WTC11 (cell line): Measurements from ENCODE around the gene DPH1. TPM values are rescaled to one million over a fixed set of nuclear protein-coding genes. Genes with fewer than 3 reads are reported as not detected.
A peak's percentile ranks its signal among the peaks of the same experiment; 100 is the strongest.

ENCODE experiments used
- ATAC-seq: fragments of 200-7000 bp; cut with Tn5 transposase; 2 replicates; pipeline ENCODE4 v1.10.0; 2021; ENCODE audit warnings: mild to moderate bottlenecking, moderate library complexity
- CTCF ChIA-PET: fragments of 300-600 bp; sonication (Branson Sonifier 250); formaldehyde crosslinking; loops from one replicate; lab custom pipeline; 2021; ENCODE audit warnings: antibody characterized with exemption; lab: Charles Lee
- POLR2A ChIA-PET: fragments of 350-600 bp; sonication (Branson Sonifier 250); formaldehyde crosslinking; loops from one replicate; lab custom pipeline; 2021; ENCODE audit warnings: antibody characterized with exemption; lab: Charles Lee
- DNase-seq: peaks from one replicate; pipeline ENCODE4 v3.0.0; 2021; ENCODE audit warnings: low spot score
- H3K27ac Mint-ChIP-seq: 2 replicates; pipeline ENCODE4 v1.8.0; 2021; ENCODE audit warnings: mixed read lengths
- H3K27me3 Mint-ChIP-seq: 2 replicates; pipeline ENCODE4 v1.8.0; 2021; ENCODE audit warnings: low read depth, mild to moderate bottlenecking, moderate library complexity, mixed read lengths
- H3K36me3 Mint-ChIP-seq: 2 replicates; pipeline ENCODE4 v1.8.0; 2021; ENCODE audit warnings: mixed read lengths
- H3K4me1 Mint-ChIP-seq: 2 replicates; pipeline ENCODE4 v1.8.0; 2022; ENCODE audit warnings: mixed read lengths
- H3K4me3 Mint-ChIP-seq: 2 replicates; pipeline ENCODE4 v1.8.0; 2021; ENCODE audit warnings: mild to moderate bottlenecking, moderate library complexity, mixed read lengths
- H3K9me3 Mint-ChIP-seq: 2 replicates; pipeline ENCODE4 v1.8.0; 2021; ENCODE audit warnings: mixed read lengths
- EMX1 ChIP-seq: fragments of 250-450 bp; sonication (Bioruptor Pico); IDR thresholded peaks from 2 replicates; pipeline ENCODE4 v1.8.0; 2021; ENCODE audit warnings: mild to moderate bottlenecking
- GABPB1 ChIP-seq: sonication (generic); formaldehyde crosslinking; IDR thresholded peaks from 2 replicates; pipeline ENCODE4 v1.8.1; 2023; ENCODE audit warnings: mild to moderate bottlenecking, missing genetic modification reagents
- GTF2I ChIP-seq: fragments of 250-450 bp; sonication (Bioruptor Pico); conservative IDR thresholded peaks from 2 replicates; pipeline ENCODE4 v1.4.0; 2021; ENCODE audit warnings: mild to moderate bottlenecking
- HMGA2 ChIP-seq: fragments of 250-450 bp; sonication (Bioruptor Pico); IDR thresholded peaks from 2 replicates; pipeline ENCODE4 v1.4.0; 2021; ENCODE audit warnings: mild to moderate bottlenecking, moderate library complexity
- IRF2 ChIP-seq: sonication (generic); formaldehyde crosslinking; IDR thresholded peaks from 2 replicates; pipeline ENCODE4 v1.8.0; 2022; ENCODE audit warnings: low read depth, missing genetic modification reagents, borderline replicate concordance
- KAT7 ChIP-seq: sonication (generic); formaldehyde crosslinking; IDR thresholded peaks from 2 replicates; pipeline ENCODE4 v1.8.1; 2023; ENCODE audit warnings: missing genetic modification reagents, mild to moderate bottlenecking, borderline replicate concordance
- NFYB ChIP-seq: sonication (generic); formaldehyde crosslinking; conservative IDR thresholded peaks from 2 replicates; pipeline ENCODE4 v1.8.0; 2022; ENCODE audit warnings: low read depth, missing genetic modification reagents
- NR3C1 ChIP-seq: sonication (generic); formaldehyde crosslinking; conservative IDR thresholded peaks from 2 replicates; pipeline ENCODE4 v1.8.1; 2023; ENCODE audit warnings: low read depth, mild to moderate bottlenecking, missing genetic modification reagents
- OVOL2 ChIP-seq: fragments of 250-450 bp; sonication (Bioruptor Pico); IDR thresholded peaks from 2 replicates; pipeline ENCODE4 v1.9.0; 2021; ENCODE audit warnings: mild to moderate bottlenecking, borderline replicate concordance
- SMAD3 ChIP-seq: sonication (generic); formaldehyde crosslinking; IDR thresholded peaks from 2 replicates; pipeline ENCODE4 v1.8.0; 2022; ENCODE audit warnings: missing genetic modification reagents, mild to moderate bottlenecking, borderline replicate concordance
- SP1 ChIP-seq: sonication (generic); formaldehyde crosslinking; conservative IDR thresholded peaks from 2 replicates; pipeline ENCODE4 v1.8.1; 2022; ENCODE audit warnings: missing genetic modification reagents
- TEAD4 ChIP-seq: sonication (generic); formaldehyde crosslinking; IDR thresholded peaks from 2 replicates; pipeline ENCODE4 v1.8.0; 2022; ENCODE audit warnings: mild to moderate bottlenecking, missing genetic modification reagents
- TP53 ChIP-seq: sonication (generic); formaldehyde crosslinking; IDR thresholded peaks from 2 replicates; pipeline ENCODE4 v1.8.1; 2023; ENCODE audit warnings: mild to moderate bottlenecking, missing genetic modification reagents
- ZBTB21 ChIP-seq: sonication (generic); formaldehyde crosslinking; IDR thresholded peaks from 2 replicates; pipeline ENCODE4 v1.8.1; 2023; ENCODE audit warnings: mild to moderate bottlenecking, missing genetic modification reagents, borderline replicate concordance
- ZNF219 ChIP-seq: sonication (generic); formaldehyde crosslinking; IDR thresholded peaks from 2 replicates; pipeline ENCODE4 v1.8.0; 2023; ENCODE audit warnings: missing genetic modification reagents, mild to moderate bottlenecking, borderline replicate concordance
- total RNA-seq: library from RNA; stranded (reverse); gene quantifications from 3 replicates; pipeline ENCODE4 v1.2.3, GENCODE V29; 2021
- TF ChIP-seq, protein P1 (sequence below): sonication (generic); formaldehyde crosslinking; IDR thresholded peaks from 2 replicates; pipeline ENCODE4 v1.8.0; 2022; ENCODE audit warnings: mild to moderate bottlenecking, missing genetic modification reagents
- TF ChIP-seq, protein P2 (sequence below): sonication (generic); formaldehyde crosslinking; conservative IDR thresholded peaks from 2 replicates; pipeline ENCODE4 v1.8.1; 2022; ENCODE audit warnings: mild to moderate bottlenecking, missing genetic modification reagents
- TF ChIP-seq, protein P3 (sequence below): fragments of 250-450 bp; sonication (Bioruptor Pico); IDR thresholded peaks from 2 replicates; pipeline ENCODE4 v1.9.0; 2021; ENCODE audit warnings: mild to moderate bottlenecking
- TF ChIP-seq, protein P4 (sequence below): sonication (generic); formaldehyde crosslinking; IDR thresholded peaks from 2 replicates; pipeline ENCODE4 v1.8.1; 2023; ENCODE audit warnings: mild to moderate bottlenecking, missing genetic modification reagents
- TF ChIP-seq, protein P5 (sequence below): sonication (generic); formaldehyde crosslinking; IDR thresholded peaks from 2 replicates; pipeline ENCODE4 v1.8.1; 2022; ENCODE audit warnings: low read depth, mild to moderate bottlenecking, moderate library complexity, missing genetic modification reagents, borderline replicate concordance
- TF ChIP-seq, protein P6 (sequence below): sonication (generic); formaldehyde crosslinking; IDR thresholded peaks from 2 replicates; pipeline ENCODE4 v1.8.1; 2022; ENCODE audit warnings: mild to moderate bottlenecking, missing genetic modification reagents, moderate library complexity, borderline replicate concordance
- TF ChIP-seq, protein P7 (sequence below): sonication (generic); formaldehyde crosslinking; IDR thresholded peaks from 2 replicates; pipeline ENCODE4 v1.8.0; 2023; ENCODE audit warnings: missing genetic modification reagents, mild to moderate bottlenecking, borderline replicate concordance

Gene DPH1
- total RNA-seq, 1 experiment from 2014 or later = 43.2 TPM

DNA sequence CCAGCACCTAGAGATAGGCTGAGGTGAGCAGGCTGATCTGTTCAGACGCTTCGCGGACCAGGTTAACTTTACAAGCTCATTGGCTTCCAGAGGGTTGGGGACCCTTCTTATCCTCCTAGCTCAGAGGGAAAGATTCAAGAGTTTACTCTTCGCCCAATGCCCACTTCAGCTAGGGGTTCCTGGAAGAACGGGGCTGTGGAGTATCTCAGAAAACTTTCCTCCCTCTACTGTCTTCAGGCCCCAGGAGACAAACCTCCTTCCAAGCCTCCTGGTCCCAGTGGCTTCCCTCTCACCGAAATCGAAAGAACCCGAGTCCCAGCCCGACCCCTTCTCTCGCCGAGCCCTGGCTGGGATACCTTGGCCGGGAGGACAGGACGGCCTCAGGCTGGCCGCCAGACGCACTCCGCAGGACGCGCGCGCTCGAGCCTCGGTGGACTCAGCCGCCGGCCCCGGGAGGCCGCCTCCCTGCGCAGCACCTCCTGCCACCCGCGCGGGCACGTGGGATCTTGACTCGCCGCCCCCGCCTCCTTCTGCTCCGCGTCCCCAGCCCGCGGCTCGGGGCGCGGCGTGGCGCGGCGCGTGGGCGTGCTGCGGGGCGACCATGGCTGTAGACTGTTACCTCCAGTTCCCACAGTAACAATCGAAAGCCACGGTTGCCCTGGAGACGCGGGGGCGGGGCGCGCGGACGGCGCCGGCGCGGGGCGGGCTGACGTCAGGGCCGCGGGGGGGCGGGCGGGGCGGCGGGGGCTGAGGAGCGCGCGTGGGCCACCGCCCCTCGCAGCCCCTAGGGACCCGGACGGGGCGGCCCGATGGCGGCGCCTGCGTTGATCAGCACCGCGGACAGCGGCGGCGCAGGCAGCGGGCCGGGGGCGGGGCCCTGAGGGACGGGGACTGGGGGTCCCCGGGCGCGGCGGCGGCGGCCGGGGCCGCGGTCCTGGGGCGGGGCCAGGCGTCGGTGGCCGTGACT is 19.7 kb downstream of the DPH1 start (continued):
- TF ChIP-seq, protein P1, sequence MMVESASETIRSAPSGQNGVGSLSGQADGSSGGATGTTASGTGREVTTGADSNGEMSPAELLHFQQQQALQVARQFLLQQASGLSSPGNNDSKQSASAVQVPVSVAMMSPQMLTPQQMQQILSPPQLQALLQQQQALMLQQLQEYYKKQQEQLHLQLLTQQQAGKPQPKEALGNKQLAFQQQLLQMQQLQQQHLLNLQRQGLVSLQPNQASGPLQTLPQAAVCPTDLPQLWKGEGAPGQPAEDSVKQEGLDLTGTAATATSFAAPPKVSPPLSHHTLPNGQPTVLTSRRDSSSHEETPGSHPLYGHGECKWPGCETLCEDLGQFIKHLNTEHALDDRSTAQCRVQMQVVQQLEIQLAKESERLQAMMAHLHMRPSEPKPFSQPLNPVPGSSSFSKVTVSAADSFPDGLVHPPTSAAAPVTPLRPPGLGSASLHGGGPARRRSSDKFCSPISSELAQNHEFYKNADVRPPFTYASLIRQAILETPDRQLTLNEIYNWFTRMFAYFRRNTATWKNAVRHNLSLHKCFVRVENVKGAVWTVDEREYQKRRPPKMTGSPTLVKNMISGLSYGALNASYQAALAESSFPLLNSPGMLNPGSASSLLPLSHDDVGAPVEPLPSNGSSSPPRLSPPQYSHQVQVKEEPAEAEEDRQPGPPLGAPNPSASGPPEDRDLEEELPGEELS (CRISPR knock-in tag) = 0 out of 2 replicates have a peak, but pooled peaks have one; percentile 48
- TF ChIP-seq, protein P2, sequence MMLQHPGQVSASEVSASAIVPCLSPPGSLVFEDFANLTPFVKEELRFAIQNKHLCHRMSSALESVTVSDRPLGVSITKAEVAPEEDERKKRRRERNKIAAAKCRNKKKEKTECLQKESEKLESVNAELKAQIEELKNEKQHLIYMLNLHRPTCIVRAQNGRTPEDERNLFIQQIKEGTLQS (CRISPR knock-in tag) = no peak
- TF ChIP-seq TEAD4 (CRISPR knock-in tag) (no peak), ZBTB21 (CRISPR knock-in tag) (no peak), TP53 (CRISPR knock-in tag) (0 out of 2 replicates have a peak, but pooled peaks have one; percentile 69), ZNF219 (CRISPR knock-in tag) (0 out of 2 replicates have a peak, but pooled peaks have one; percentile 23), KAT7 (CRISPR knock-in tag) (no peak), GABPB1 (CRISPR knock-in tag) (no peak), EMX1 (CRISPR knock-in tag) (no peak), NFYB (CRISPR knock-in tag) (no peak)
- TF ChIP-seq, protein P3, sequence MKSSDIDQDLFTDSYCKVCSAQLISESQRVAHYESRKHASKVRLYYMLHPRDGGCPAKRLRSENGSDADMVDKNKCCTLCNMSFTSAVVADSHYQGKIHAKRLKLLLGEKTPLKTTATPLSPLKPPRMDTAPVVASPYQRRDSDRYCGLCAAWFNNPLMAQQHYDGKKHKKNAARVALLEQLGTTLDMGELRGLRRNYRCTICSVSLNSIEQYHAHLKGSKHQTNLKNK (CRISPR knock-in tag) = no peak
- TF ChIP-seq, all 79 proteins: peak for 6

DNA sequence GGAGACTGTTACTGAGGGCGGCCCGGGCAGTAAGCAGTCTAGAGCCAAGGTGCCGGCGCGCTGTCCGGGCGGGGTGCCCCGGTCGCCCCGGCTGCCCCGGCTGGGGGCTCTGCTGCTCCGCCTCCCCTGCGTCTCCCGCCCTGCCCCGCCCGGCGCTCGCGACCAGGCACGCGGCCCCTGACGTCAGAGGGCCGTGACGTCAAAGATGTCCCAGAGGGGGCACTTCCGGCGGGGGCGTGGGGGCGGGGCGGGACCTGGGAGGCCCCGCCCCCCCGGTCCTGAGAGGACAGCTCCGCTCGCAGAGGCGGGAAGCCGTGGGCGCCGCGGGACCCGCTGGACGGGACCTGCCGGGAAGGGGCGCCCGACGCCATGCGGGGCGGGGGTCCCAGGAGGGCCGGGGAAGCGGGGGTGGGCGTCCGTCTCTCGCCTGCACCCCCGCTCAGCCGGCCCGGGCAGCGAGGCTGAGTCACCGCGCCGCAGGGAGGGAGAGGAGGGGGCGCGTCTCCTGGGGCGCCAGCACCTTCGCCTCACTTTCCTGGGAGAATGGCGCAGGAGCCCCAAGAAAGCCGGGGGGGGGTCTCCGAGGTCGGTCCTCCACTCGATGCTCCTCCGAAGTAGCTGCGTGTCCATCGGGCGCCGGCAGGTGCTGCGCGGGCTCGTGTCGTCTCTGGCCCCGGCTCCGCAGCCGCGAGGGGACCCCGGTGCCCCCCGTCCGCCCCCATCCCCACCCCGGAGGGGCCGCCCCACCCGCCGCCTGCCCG is 20.5 kb downstream of the DPH1 start:
- no peaks in the 10 kb centered on the region for H3K4me1 Mint-ChIP-seq
- no peaks in the 10 kb centered on the region for H3K9me3 Mint-ChIP-seq
- ChIA-PET POLR2A (no interaction called here), CTCF (interaction anchor here (0.7 to 1.7 kb wide), 2 partner anchors 8 to 14 kb away, joined by 3 to 5 read pairs; no protein-coding TSS in a partner anchor)
- no peak overlapping the region for H3K4me3 Mint-ChIP-seq
- H3K36me3 Mint-ChIP-seq = no peaks in the 10 kb centered on the region
- peak; percentile 4 for ATAC-seq
- peak; percentile 68 for DNase-seq
- H3K27me3 Mint-ChIP-seq = peaks cover 71% of the 10 kb centered on the region
- H3K27ac Mint-ChIP-seq = no peak overlapping the region
- peak; percentile 52; the same call in 1 of the 2 replicates for TF ChIP-seq SP1
- TF ChIP-seq, protein P4, sequence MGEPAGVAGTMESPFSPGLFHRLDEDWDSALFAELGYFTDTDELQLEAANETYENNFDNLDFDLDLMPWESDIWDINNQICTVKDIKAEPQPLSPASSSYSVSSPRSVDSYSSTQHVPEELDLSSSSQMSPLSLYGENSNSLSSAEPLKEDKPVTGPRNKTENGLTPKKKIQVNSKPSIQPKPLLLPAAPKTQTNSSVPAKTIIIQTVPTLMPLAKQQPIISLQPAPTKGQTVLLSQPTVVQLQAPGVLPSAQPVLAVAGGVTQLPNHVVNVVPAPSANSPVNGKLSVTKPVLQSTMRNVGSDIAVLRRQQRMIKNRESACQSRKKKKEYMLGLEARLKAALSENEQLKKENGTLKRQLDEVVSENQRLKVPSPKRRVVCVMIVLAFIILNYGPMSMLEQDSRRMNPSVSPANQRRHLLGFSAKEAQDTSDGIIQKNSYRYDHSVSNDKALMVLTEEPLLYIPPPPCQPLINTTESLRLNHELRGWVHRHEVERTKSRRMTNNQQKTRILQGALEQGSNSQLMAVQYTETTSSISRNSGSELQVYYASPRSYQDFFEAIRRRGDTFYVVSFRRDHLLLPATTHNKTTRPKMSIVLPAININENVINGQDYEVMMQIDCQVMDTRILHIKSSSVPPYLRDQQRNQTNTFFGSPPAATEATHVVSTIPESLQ (CRISPR knock-in tag) = no peak
- TF ChIP-seq, protein P5, sequence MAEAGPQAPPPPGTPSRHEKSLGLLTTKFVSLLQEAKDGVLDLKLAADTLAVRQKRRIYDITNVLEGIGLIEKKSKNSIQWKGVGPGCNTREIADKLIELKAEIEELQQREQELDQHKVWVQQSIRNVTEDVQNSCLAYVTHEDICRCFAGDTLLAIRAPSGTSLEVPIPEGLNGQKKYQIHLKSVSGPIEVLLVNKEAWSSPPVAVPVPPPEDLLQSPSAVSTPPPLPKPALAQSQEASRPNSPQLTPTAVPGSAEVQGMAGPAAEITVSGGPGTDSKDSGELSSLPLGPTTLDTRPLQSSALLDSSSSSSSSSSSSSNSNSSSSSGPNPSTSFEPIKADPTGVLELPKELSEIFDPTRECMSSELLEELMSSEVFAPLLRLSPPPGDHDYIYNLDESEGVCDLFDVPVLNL (CRISPR knock-in tag) = no peak
- no peak for TF ChIP-seq OVOL2 (CRISPR knock-in tag)
- TF ChIP-seq, protein P6, sequence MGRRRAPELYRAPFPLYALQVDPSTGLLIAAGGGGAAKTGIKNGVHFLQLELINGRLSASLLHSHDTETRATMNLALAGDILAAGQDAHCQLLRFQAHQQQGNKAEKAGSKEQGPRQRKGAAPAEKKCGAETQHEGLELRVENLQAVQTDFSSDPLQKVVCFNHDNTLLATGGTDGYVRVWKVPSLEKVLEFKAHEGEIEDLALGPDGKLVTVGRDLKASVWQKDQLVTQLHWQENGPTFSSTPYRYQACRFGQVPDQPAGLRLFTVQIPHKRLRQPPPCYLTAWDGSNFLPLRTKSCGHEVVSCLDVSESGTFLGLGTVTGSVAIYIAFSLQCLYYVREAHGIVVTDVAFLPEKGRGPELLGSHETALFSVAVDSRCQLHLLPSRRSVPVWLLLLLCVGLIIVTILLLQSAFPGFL (CRISPR knock-in tag) = no peak
- no peak for TF ChIP-seq NR3C1
- 0 out of 2 replicates have a peak, but pooled peaks have one; percentile 0 for TF ChIP-seq TP53 (CRISPR knock-in tag)
- no peak for TF ChIP-seq IRF2 (CRISPR knock-in tag)
- no peak for TF ChIP-seq SMAD3 (CRISPR knock-in tag)
- TF ChIP-seq, protein P7, sequence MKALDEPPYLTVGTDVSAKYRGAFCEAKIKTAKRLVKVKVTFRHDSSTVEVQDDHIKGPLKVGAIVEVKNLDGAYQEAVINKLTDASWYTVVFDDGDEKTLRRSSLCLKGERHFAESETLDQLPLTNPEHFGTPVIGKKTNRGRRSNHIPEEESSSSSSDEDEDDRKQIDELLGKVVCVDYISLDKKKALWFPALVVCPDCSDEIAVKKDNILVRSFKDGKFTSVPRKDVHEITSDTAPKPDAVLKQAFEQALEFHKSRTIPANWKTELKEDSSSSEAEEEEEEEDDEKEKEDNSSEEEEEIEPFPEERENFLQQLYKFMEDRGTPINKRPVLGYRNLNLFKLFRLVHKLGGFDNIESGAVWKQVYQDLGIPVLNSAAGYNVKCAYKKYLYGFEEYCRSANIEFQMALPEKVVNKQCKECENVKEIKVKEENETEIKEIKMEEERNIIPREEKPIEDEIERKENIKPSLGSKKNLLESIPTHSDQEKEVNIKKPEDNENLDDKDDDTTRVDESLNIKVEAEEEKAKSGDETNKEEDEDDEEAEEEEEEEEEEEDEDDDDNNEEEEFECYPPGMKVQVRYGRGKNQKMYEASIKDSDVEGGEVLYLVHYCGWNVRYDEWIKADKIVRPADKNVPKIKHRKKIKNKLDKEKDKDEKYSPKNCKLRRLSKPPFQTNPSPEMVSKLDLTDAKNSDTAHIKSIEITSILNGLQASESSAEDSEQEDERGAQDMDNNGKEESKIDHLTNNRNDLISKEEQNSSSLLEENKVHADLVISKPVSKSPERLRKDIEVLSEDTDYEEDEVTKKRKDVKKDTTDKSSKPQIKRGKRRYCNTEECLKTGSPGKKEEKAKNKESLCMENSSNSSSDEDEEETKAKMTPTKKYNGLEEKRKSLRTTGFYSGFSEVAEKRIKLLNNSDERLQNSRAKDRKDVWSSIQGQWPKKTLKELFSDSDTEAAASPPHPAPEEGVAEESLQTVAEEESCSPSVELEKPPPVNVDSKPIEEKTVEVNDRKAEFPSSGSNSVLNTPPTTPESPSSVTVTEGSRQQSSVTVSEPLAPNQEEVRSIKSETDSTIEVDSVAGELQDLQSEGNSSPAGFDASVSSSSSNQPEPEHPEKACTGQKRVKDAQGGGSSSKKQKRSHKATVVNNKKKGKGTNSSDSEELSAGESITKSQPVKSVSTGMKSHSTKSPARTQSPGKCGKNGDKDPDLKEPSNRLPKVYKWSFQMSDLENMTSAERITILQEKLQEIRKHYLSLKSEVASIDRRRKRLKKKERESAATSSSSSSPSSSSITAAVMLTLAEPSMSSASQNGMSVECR (CRISPR knock-in tag) = no peak
- TF ChIP-seq GTF2I (CRISPR knock-in tag) = no peak
- no peak for TF ChIP-seq HMGA2
